DND-41 (cell line): ENCODE results near the gene NOS1AP.

Source experiments
- ATAC-seq: fragments of 200-7000 bp; cut with Tn5 transposase; 3 replicates; pipeline ENCODE4 v1.9.1; 2021; ENCODE audit warnings: low read depth; ENCODE audit not compliant: insufficient read depth
- DNase-seq: peaks from one replicate; pipeline ENCODE4 v3.0.0-alpha.2; 2020
- H2AFZ ChIP-seq: 2 replicates; pipeline ENCODE4 v1.6.0; 2012; ENCODE audit warnings: low read depth, low read length
- H3K27ac ChIP-seq: 2 replicates; pipeline ENCODE4 v1.5.1; 2012; ENCODE audit warnings: low read length, inconsistent platforms
- H3K27me3 ChIP-seq: fragments of 200-600 bp; sonication (generic); 2 replicates; pipeline ENCODE4 v1.6.0; 2012; ENCODE audit warnings: low read length, mild to moderate bottlenecking, inconsistent platforms; ENCODE audit not compliant: insufficient read depth, poor library complexity
- H3K36me3 ChIP-seq: 2 replicates; pipeline ENCODE4 v1.5.1; 2012; ENCODE audit warnings: low read length, inconsistent platforms; ENCODE audit not compliant: insufficient read depth
- H3K4me1 ChIP-seq: 2 replicates; pipeline ENCODE4 v1.5.1; 2012; ENCODE audit warnings: mild to moderate bottlenecking, low read length; ENCODE audit not compliant: insufficient read depth
- H3K4me2 ChIP-seq: 2 replicates; pipeline ENCODE4 v1.6.0; 2012; ENCODE audit warnings: mild to moderate bottlenecking, moderate library complexity, low read length, inconsistent platforms; ENCODE audit not compliant: insufficient read depth
- H3K4me3 ChIP-seq, 2 experiments: fragments of 200-600 bp in 1 of 2; shearing (Covaris generic) in 1 of 2; 2 replicates each; pipeline ENCODE4 v1.5.1; 2012 to 2016; ENCODE audit warnings: inconsistent platforms in 2 of 2, low read length in 2 of 2, mild to moderate bottlenecking in 2 of 2, low read depth in 1 of 2, moderate library complexity in 1 of 2
- H3K79me2 ChIP-seq: 2 replicates; pipeline ENCODE4 v1.6.0; 2012; ENCODE audit warnings: low read length, inconsistent platforms; ENCODE audit not compliant: insufficient read depth
- H3K9ac ChIP-seq: 2 replicates; pipeline ENCODE4 v1.6.0; 2012; ENCODE audit warnings: low read depth, mild to moderate bottlenecking, inconsistent platforms, low read length, moderate library complexity
- H3K9me3 ChIP-seq: 2 replicates; pipeline ENCODE4 v1.5.1; 2012; ENCODE audit warnings: low read length, moderate library complexity, mild to moderate bottlenecking, inconsistent platforms; ENCODE audit not compliant: insufficient read depth, severe bottlenecking
- H4K20me1 ChIP-seq: 2 replicates; pipeline ENCODE4 v1.6.0; 2012; ENCODE audit warnings: low read length; ENCODE audit not compliant: insufficient read depth
- EZH2 ChIP-seq: IDR thresholded peaks from 3 replicates; pipeline ENCODE4 v1.6.1; 2012; ENCODE audit warnings: borderline replicate concordance, low read depth, mild to moderate bottlenecking, moderate library complexity, low read length, inconsistent platforms; ENCODE audit not compliant: severe bottlenecking
- TF ChIP-seq, protein P1 (sequence below): IDR thresholded peaks from 2 replicates; pipeline ENCODE4 v1.5.1; 2012; ENCODE audit warnings: borderline replicate concordance, low read length, moderate library complexity, mild to moderate bottlenecking; ENCODE audit not compliant: poor library complexity, severe bottlenecking; ENCODE audit errors: extremely low read depth

NOS1AP gene

DNA sequence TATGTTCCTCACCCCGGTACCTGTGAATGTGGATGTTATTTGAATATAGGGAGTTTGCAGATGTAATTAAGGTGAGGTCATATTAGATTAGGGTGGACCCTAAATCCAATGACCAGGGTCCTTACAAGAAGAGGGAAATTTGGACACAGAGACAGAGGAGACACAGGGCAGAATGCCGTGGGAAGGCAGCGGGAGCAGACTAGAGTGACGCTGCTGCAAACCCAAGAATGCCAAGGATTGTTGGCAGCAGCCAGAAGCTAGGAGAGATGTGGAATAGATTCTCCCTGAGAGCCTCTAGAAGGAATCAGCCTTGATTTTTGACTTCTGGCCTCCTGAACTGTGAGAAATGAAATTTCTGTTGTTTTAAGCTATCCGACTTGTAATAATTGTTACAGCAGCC, 253.5 kb downstream of the NOS1AP start:
- TF ChIP-seq, protein P1, sequence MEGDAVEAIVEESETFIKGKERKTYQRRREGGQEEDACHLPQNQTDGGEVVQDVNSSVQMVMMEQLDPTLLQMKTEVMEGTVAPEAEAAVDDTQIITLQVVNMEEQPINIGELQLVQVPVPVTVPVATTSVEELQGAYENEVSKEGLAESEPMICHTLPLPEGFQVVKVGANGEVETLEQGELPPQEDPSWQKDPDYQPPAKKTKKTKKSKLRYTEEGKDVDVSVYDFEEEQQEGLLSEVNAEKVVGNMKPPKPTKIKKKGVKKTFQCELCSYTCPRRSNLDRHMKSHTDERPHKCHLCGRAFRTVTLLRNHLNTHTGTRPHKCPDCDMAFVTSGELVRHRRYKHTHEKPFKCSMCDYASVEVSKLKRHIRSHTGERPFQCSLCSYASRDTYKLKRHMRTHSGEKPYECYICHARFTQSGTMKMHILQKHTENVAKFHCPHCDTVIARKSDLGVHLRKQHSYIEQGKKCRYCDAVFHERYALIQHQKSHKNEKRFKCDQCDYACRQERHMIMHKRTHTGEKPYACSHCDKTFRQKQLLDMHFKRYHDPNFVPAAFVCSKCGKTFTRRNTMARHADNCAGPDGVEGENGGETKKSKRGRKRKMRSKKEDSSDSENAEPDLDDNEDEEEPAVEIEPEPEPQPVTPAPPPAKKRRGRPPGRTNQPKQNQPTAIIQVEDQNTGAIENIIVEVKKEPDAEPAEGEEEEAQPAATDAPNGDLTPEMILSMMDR = no peak
- TF ChIP-seq EZH2 = no peak
- no peaks in the 10 kb centered on the region for H3K36me3 ChIP-seq
- no peak overlapping the region for H3K4me2 ChIP-seq
- ATAC-seq (no peak), DNase-seq (no peak)
- no peak overlapping the region for H3K9ac ChIP-seq
- H3K27me3 ChIP-seq = peaks cover 45% of the 10 kb centered on the region
- H3K4me1 ChIP-seq = no peaks in the 10 kb centered on the region
- H4K20me1 ChIP-seq = no peaks in the 10 kb centered on the region
- no peak overlapping the region for H3K27ac ChIP-seq
- H2AFZ ChIP-seq = no peak overlapping the region
- no peaks in the 10 kb centered on the region for H3K79me2 ChIP-seq
- no peak overlapping the region for H3K4me3 ChIP-seq
- no peaks in the 10 kb centered on the region for H3K9me3 ChIP-seq

DNA sequence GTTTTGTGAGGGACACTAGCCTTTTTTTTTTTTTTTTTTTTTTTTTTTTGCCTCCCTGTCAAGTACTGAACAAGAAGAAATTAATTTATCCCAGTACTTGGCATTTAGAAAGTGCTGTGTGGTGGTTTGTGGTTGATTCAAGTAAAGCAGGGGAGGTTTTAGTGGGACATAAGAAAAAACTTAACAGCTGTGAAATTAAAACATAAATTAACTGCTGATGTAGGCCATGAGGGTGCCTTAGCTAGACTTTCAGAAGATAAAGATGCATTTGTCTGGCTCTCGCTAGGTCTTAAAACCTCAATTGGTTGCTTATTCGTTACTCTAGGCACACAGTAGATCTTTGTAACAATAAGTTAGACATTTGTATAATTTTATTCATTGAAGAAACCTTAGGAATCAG, 254.9 kb downstream of the NOS1AP start:
- no peak overlapping the region for H3K9ac ChIP-seq
- no peaks in the 10 kb centered on the region for H3K36me3 ChIP-seq
- H3K4me2 ChIP-seq = no peak overlapping the region
- H3K27me3 ChIP-seq = peaks cover 45% of the 10 kb centered on the region
- ATAC-seq (no peak), DNase-seq (no peak)
- no peaks in the 10 kb centered on the region for H3K9me3 ChIP-seq
- no peak overlapping the region for H2AFZ ChIP-seq
- H4K20me1 ChIP-seq = no peaks in the 10 kb centered on the region
- H3K79me2 ChIP-seq = no peaks in the 10 kb centered on the region
- no peak overlapping the region for H3K4me3 ChIP-seq
- TF ChIP-seq, protein P1 = no peak
- no peak for TF ChIP-seq EZH2
- H3K4me1 ChIP-seq = no peaks in the 10 kb centered on the region
- H3K27ac ChIP-seq = no peak overlapping the region

DNA sequence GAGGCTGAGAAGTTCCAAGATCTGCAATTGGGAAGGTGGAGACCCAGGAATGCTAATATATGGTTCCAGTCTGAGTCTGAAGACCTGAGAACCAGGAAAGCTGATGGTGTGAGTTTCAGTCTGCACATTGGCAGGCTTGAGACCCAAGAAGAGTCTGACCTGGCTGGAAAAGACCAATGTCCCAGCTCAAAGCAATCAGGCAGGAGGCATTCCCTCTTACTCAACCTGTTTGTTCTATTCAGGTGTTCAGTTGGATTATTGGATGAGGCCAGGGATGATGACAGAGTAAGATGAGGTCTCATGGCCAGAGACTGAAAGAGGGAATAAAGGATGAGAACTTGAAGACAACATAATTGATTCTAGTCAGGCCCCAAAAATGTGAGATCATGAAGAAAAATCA, 257.1 kb downstream of the NOS1AP start:
- Histone ChIP-seq H2AFZ (no peak overlapping the region), H3K9me3 (no peaks in the 10 kb centered on the region), H3K79me2 (no peaks in the 10 kb centered on the region), H4K20me1 (no peaks in the 10 kb centered on the region), H3K4me1 (no peaks in the 10 kb centered on the region), H3K27ac (no peak overlapping the region), H3K27me3 (peaks cover 52% of the 10 kb centered on the region), H3K4me3 (no peak overlapping the region), H3K4me2 (no peak overlapping the region), H3K36me3 (no peaks in the 10 kb centered on the region), H3K9ac (no peak overlapping the region)
- no peak for DNase-seq
- TF ChIP-seq, protein P1 = no peak
- no peak for TF ChIP-seq EZH2
- ATAC-seq = no peak

DNA sequence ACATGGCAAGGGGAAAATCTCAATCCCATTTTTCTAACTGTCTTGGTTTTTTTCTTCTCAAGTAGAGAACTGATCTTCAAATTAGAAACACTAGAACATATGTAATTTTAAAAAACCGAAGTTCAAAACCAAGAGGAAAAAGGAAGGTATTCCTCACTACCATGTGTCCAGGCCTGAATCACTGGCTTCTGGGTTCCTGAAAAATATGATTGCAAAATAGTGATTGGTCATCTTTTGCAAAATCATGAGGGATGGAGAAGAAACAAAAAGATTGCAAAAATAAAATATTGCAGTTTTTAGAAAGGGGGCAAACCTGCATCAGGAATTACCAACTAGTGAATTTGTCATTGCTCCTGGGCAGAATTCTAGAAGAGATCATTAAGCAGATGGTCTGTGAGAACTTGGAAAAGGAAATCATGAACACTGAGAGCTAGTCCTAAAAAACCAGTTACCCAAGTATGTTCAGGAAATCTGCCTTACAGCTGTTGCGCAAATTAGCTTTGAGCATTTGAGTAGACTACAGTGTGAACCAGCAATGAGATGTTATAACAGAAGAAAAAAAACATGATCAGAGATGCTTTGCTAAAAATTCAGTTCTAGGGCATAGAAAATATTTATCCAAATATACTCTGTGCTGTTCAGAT, 257.8 kb downstream of the NOS1AP start:
- Histone ChIP-seq H3K4me1 (no peaks in the 10 kb centered on the region), H3K4me2 (no peak overlapping the region), H3K9me3 (no peaks in the 10 kb centered on the region), H3K4me3 (no peak overlapping the region), H2AFZ (no peak overlapping the region), H3K27ac (no peak overlapping the region), H3K36me3 (no peaks in the 10 kb centered on the region), H3K79me2 (no peaks in the 10 kb centered on the region), H3K9ac (no peak overlapping the region), H4K20me1 (no peaks in the 10 kb centered on the region), H3K27me3 (peaks cover 52% of the 10 kb centered on the region)
- no peak for TF ChIP-seq EZH2
- TF ChIP-seq, protein P1 = no peak
- ATAC-seq (no peak), DNase-seq (no peak)
